Esophagus muscularis mucosa (tissue), 4 donors: ENCODE measurements around the gene WDR59. TPM values are rescaled to one million over a fixed set of nuclear protein-coding genes. Genes with fewer than 3 reads are reported as not detected.

Source experiments
- DNase-seq: peaks from one replicate; pipeline ENCODE4 v3.0.0-alpha.2; 2017; ENCODE audit errors: extremely low spot score
- H3K27ac ChIP-seq, 4 donors: fragments of 200-600 bp; sonication (generic); replicated peaks in 1 of 4; 1 replicate in 3 of 4; 2 replicates in 1 of 4; pipeline ENCODE4 v1.5.1; 2016 to 2019; ENCODE audit warnings: mild to moderate bottlenecking in 1 of 4
- H3K27me3 ChIP-seq, 4 donors: fragments of 200-600 bp; sonication (generic); one replicate each; pipeline versions ENCODE4 v1.5.1 to v1.6.0; 2016 to 2019
- H3K36me3 ChIP-seq, 4 donors: fragments of 200-600 bp; sonication (generic); one replicate each; pipeline ENCODE4 v1.5.1; 2016 to 2019
- H3K4me1 ChIP-seq, 4 donors: fragments of 200-600 bp; sonication (generic); one replicate each; pipeline ENCODE4 v1.5.1; 2016 to 2019
- H3K4me3 ChIP-seq, 4 donors: fragments of 200-600 bp; sonication (generic); 1 replicate in 2 of 4; 2 replicates in 2 of 4; pipeline ENCODE4 v1.5.1; 2016 to 2019; ENCODE audit warnings: mild to moderate bottlenecking in 4 of 4, moderate library complexity in 1 of 4
- H3K9me3 ChIP-seq, 4 donors: fragments of 200-600 bp; sonication (generic); 1 replicate in 3 of 4; 2 replicates in 1 of 4; pipeline ENCODE4 v1.5.1; 2016 to 2019
- CTCF ChIP-seq, 3 experiments: fragments of 200-600 bp in 2 of 3; fragments of 450-650 bp in 1 of 3; sonication (generic) in 2 of 3; IDR thresholded peaks; one replicate each; pipeline ENCODE4 v1.5.1; 2017 to 2019; ENCODE audit warnings: antibody characterized with exemption in 3 of 3, mild to moderate bottlenecking in 2 of 3, moderate library complexity in 1 of 3
- EP300 ChIP-seq: sonication (generic); formaldehyde crosslinking; IDR thresholded peaks from one replicate; pipeline ENCODE4 v1.6.1; 2017; ENCODE audit warnings: antibody characterized with exemption
- POLR2A ChIP-seq: fragments of 450-650 bp; IDR thresholded peaks from one replicate; pipeline ENCODE4 v1.6.1; 2017; ENCODE audit warnings: antibody characterized with exemption, moderate library complexity, mild to moderate bottlenecking, low read depth
- POLR2AphosphoS5 ChIP-seq, 2 donors: sonication (generic); formaldehyde crosslinking; IDR thresholded peaks; one replicate each; pipeline ENCODE4 v1.6.1; 2017; ENCODE audit warnings: antibody characterized with exemption in 2 of 2
- WGBS: methylation state at CpG from one replicate; pipeline ENCODE4 v1.1.5; 2018; 5-methylcytosine and 5-hydroxymethylcytosine counted together
- intact Hi-C: fragments of 100-400 bp; cut with DNase I; formaldehyde crosslinking; loops from one replicate; pipeline ENCODE4 v1.15.1; 2023
- total RNA-seq, 4 donors: library from RNA; depleted of rRNA; stranded (reverse); fragments of >200 nt; gene quantifications; one replicate each; pipeline versions ENCODE4 v1.1.0 to v1.2.1, GENCODE V29; 2016

Gene WDR59
- total RNA-seq, 4 donors from 2014 or later, result 15.7 to 27.2 (median 18.6) TPM

- Histone ChIP-seq H3K9me3 (no peaks in the 10 kb centered on the region), H3K36me3 (peaks cover under 1 to 23% (median 5%) of the 10 kb centered on the region in 4 donors), H3K27ac (peak overlapping the region in 2 of 4 donors; percentile 18 to 24), H3K4me3 (no peak overlapping the region), H3K4me1 (peaks cover 0 to 6% (median 1%) of the 10 kb centered on the region in 4 donors), H3K27me3 (no peaks in the 10 kb centered on the region)
- WGBS, result 79% methylated on average over 5 of the region's 5 CpGs
- no peak for DNase-seq
- TF ChIP-seq POLR2A (no peak), EP300 (no peak), POLR2AphosphoS5 (IDR thresholded peaks at IDR 0.05) (no peak), CTCF (IDR thresholded peaks at IDR 0.05) (no peak)
- intact Hi-C loops, result no loop called here
Measured at GRCh38 chr16:74868035-74868434, 116.9 kb downstream of the WDR59 start.

- Histone ChIP-seq H3K9me3 (no peaks in the 10 kb centered on the region), H3K36me3 (peaks cover 0 to 16% (median 3%) of the 10 kb centered on the region in 4 donors), H3K4me1 (peaks cover 0 to 8% (median 4%) of the 10 kb centered on the region in 4 donors), H3K27me3 (no peaks in the 10 kb centered on the region), H3K4me3 (no peak overlapping the region), H3K27ac (no peak overlapping the region)
- 83% methylated on average over 15 of the region's 15 CpGs for WGBS
- TF ChIP-seq POLR2AphosphoS5 (IDR thresholded peaks at IDR 0.05) (no peak), EP300 (no peak), POLR2A (no peak), CTCF (IDR thresholded peaks at IDR 0.05) (no peak)
- intact Hi-C loops, result no loop called here
- no peak for DNase-seq
Measured at GRCh38 chr16:74867281-74867849, 117.6 kb downstream of the WDR59 start.

- 52% methylated on average over 12 of the region's 12 CpGs for WGBS
- no peak for DNase-seq
- intact Hi-C loops, result no loop called here
Measured at GRCh38 chr16:74865922-74866598, 118.9 kb downstream of the WDR59 start.

GRCh38 chr16:74862743-74863244 lies 122.1 kb downstream of the WDR59 start:
- no peak overlapping the region for H3K4me3 ChIP-seq
- peaks cover 0 to 8% (median 4%) of the 10 kb centered on the region in 4 donors for H3K4me1 ChIP-seq
- H3K36me3 ChIP-seq, result no peaks in the 10 kb centered on the region
- H3K27me3 ChIP-seq, result no peaks in the 10 kb centered on the region
- intact Hi-C loops, result loop anchor here (2.0 kb wide), 2 partner anchors 50 to 154 kb away; no protein-coding TSS in a partner anchor
- TF ChIP-seq POLR2A, result no peak
- no peak for TF ChIP-seq POLR2AphosphoS5 (IDR thresholded peaks at IDR 0.05)
- TF ChIP-seq CTCF (IDR thresholded peaks at IDR 0.05), result peak; percentile 71 to 82 (median 82)
- no peak overlapping the region for H3K27ac ChIP-seq
- 29% methylated on average over 10 of the region's 10 CpGs for WGBS
- H3K9me3 ChIP-seq, result no peaks in the 10 kb centered on the region
- DNase-seq, result no peak

More at GRCh38 chr16:74865922-74866598, 118.9 kb downstream of the WDR59 start:
- Histone ChIP-seq H3K9me3 (no peaks in the 10 kb centered on the region), H3K4me1 (peaks cover 0 to 8% (median 4%) of the 10 kb centered on the region in 4 donors), H3K36me3 (peaks cover 0 to 5% (median 0%) of the 10 kb centered on the region in 4 donors), H3K27me3 (no peaks in the 10 kb centered on the region), H3K4me3 (no peak overlapping the region), H3K27ac (no peak overlapping the region)
- TF ChIP-seq CTCF (IDR thresholded peaks at IDR 0.05), result no peak
